ENCODE results near the gene KAZN.
A peak's percentile ranks its signal among the peaks of the same experiment; 100 is the strongest.

The KAZN gene

DNA sequence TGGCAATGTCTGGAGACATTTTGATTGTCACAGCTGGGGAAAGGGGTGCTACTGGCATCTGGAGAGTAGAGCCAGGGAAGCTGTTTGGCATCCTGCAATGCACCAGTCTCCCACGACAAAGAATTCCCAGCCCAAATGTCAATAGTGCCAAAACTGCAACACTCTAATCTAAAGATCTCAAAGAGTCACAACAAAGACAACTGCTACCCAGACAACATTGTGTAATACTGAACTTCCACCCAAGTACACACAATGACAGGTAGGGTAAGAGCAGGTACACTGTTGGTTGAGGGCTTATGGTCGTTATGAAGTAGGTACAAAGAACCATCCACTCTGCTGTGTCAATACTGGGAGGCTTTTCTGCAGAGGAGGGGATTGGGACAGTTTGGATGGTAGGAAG, 546.8 kb downstream of the KAZN start:
- no peak for DNase-seq (ENCODE audit: low read depth)

DNA sequence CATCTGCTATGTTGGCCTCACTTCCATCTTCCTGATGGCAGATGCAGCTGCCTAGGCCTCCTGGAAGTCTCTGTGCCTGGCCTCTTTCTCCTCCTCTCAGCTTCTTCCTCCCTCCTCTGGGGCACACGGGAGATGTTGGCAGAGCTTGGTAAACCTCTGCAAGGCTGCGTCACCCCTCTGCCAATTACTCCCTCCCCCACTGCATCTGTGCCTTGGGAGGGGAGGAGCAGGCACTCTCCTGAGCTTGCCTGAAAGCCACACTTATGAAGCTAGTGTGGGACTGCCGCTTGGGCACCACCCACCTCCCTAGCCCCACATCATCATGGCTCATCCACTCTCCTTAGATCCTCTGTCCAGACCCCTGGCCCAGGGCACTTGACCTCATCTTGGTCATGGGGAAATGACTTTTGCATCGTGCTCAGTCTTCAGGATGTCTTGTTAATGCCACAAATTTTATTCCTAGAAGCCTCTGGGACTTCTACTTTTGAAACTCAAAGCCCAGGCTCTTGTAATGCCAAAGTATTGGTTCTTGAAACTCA, 547.7 kb downstream of the KAZN start:
- no peak for DNase-seq (ENCODE audit: low read depth)

DNA sequence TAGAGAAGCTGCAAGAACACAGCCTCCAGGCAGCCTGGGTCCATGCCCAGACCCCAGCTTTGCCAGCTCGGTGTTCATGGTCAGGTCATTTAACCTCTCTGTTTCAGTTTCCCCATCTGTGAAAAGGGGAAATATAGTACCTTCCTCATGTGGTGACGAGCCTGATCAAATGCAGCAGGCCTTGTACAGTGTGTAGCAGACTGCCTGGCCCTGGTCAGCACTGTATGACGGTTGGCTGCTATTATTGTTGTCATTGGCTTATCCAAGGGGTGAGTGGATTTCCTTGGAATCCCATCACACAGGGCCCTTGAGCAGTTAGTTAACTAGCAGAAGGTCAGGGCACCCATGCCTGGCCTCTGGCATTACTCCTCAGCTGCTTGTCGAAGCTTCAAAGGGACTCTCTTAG, 548.5 kb downstream of the KAZN start:
- no peak for DNase-seq (ENCODE audit: low read depth)

DNA sequence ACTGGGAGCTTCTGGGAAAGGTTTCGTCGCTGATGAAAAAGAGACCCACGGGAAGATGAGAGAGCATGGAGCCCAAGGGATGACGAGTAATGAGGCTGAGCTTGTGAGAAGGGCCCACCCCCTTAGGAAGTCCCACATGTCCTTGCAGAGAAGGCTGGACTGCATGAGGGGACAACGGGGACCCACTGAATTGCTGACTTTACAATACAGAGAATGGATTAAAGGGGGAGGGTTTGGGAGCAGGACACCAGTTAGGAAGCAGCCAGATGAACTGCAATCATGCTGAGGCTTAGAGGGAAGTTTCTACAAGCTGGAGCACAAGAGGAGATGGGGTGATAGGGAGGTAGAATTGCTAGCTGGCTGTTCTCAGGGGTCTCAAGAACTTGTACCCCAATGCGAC, 549.5 kb downstream of the KAZN start:
- no peak for DNase-seq (ENCODE audit: low read depth)

DNA sequence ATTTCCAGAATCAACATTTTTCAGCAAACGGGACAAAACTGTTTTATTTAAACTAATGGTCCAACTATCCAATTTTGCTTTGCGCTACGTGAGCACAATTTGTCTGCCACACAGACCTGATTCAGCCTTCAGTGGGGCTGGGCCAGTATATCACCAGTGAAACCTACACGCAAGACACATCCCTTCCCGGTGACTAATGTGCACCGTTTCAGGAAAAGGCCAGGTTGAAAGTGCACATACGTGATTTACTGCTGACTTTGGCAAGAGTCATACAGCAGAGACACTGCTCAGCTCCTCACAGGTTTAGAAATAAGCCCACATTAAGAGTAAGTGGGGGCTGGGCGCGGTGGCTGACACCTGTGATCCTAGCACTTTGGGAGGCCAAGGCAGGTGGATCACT, 550.0 kb downstream of the KAZN start:
- no peak for DNase-seq (ENCODE audit: low read depth)

DNA sequence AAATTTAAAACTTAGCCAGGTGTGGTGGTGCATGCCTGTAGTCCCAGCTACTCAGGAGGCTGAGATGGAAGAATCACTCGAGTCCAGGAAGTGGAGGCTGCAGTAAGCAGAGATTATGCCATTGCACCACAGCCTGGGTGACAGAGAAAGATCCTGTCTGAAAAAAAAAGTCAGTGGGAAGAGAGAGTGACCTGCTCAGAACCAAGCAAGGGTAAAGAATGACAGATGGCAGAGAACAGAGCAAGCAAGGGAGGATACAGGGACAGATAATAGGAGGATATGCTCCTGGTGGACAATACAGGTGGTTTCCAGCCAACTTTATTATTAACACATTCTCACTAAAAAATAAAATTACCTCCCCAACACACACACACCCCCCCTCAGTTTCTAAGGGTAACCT, 550.5 kb downstream of the KAZN start:
- DNase-seq (ENCODE audit: low read depth), result no peak

DNA sequence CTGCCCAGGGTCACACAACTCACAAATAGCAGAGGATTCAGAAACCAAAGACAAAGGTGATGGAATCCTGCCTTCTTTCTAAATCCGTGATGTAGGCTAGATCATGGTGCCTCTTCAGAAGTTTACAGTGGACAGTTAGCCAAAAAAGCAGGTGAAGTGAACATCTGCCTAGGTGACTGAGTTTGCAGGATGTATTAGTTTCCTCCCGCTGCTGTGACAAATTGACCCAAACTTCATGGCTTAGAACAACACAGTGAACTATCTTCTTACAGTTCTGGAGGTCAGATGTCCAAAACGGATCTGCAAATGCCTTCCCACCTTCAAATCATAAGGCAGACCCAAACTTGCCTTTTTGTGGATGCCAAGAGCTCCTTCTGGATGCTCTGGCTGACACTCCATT, 551.9 kb downstream of the KAZN start:
- DNase-seq (ENCODE audit: low read depth), result no peak

DNA sequence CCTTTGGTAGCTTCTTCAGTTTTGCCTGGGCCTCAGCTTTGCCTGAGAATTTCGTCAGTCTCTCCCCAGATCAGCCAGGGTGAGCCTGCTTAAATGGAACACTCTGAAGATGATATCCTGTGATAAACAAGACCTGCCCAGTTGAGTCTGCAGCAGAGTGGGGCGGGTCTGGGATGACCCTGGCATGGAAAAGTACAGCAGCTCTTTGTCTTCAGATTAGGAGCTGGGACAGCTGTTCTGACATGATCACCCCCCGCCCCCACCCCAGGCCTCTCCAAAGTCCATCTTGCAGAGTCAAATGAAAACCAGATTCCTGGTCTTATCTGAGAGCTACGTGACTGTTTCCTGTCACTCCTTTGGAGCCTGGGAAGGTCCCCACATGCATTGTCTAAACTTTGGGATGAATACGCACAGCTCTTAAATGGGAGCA, 552.9 kb downstream of the KAZN start:
- no peak for DNase-seq (ENCODE audit: low read depth)

DNA sequence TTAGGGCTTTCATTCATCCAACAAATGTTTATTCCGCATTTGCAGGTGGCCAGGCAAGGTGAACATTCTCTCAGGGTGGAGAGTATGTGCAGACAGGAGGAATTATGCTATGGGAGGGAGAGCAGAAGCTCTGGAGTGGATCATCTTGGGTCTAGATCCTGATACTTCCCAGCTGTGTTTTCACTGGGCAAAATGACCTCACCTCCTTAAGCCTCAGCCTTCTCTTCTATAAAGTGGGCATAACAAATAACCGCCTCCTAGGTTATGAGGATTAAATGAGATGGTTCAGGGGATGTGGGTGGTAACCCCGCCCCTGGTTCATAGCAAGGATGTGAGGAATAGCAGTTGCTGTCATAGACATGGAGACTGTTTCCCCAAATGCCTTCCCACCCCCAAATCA, 553.4 kb downstream of the KAZN start:
- no peak for DNase-seq (ENCODE audit: low read depth)

DNA sequence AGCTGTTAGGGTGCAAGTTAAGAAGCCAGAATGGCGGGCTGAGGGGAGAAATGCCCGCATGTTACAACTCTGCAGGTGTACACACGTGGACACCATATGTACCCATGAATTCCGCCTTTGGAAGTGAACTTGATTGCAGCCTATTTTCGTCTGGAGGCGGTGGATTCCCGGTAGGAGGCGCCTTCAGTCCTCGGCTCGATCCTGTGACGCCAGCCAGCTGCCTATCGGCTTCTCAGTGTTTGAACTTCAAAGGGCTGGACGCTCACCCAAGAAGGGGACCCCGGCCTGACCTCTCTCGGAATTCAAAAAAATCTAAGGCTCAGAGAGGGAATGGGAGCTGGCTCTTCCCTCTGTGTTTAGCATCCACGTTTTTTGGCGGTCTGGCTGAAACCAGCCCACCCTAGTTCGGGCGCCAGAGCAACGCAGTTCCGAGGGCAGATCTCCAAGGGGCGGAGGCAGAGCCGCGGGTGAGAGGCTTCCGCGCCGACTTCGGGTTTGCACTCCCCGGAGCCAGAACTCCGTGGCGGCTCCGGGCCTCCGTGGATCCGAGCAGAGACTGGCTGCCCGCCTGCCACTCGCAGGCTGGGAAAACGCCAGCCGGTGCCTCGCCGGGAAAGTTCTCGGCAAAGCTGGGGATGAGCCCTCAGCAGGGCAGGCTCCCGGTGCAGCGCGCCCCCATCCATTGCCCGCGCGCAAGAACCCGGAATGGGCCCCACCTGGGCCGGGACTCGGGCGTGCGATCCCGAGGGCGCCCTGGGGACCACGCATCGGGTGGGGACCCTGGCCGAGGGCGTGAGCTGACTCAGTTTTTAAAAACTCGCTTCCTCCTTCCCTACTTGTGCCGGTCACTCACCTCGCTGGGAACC, 554.1 kb downstream of the KAZN start:
- DNase-seq (ENCODE audit: low read depth), result peak; percentile 90

DNA sequence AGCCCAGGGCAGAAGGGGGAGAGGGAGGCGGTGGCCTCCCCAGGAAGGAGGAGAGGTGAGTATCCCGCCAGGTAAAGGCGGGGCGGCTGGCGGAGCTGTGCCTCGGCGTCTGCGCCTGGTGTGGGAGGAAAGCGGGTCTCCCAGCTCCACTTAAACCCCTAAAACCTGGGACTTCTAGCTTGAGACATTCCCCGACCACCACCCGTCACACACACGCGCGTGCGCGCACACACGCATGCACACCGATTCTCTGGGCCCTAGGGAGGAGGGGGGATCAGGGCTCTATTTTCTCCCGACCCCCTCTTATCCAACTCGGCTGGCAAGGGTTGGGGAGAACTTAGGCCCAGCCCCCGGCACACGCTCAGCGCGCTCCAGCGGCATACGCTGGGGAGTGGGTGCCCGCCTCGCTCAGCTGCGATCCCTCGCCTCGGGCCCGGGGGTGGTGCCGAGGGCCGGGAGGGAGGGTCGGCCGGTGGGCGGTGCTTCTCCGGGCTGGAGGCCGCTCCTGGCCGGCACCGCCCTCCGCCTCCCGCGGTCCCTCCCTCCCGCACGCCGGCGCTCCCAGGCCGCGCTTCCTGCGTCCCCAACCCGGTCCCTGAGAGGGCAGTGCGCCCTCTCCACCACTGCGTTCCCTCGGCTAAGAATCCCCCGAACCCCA, 554.8 kb downstream of the KAZN start, which contains the start of gene TMEM51:
Gene TMEM51, plus strand, starts transcription at position 564 of the 658 bp plus-strand sequence. CDS start 61,341 bp downstream, outside the sequence.
- peak; percentile 75 for DNase-seq (ENCODE audit: low read depth)

DNA sequence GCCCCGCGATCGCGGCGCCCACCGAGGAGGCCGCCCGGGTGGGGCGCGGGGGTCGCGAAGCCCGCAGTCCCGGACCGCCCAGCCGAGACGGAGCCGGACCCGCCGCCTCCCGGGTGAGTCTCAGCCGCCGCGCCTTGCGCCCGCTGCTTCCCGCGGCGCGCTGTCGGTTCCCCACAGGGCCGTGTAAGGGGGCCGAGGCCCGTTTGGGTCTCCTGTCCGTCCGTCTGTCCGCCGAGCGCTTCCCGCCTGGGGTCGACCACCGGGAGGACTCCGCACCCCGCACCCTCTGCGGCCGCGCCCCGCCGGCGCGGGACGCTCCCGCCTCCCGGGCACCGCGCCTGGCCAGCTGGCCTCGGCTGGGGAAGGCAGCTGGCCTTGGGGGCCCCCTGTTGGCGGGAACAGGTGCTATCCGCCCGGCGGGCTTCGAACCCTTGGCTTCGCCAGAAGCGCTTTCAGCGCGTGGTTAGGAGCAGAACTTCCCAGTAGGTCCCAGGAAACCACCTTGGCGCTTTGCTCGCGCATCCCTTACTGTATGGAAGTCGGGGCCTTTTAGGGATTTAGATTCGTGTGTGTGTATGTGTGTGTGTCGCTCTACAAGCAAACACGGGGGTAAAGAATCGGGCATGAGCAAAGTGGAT, 555.5 kb downstream of the KAZN start:
- DNase-seq (ENCODE audit: low read depth), result peak; percentile 75

DNA sequence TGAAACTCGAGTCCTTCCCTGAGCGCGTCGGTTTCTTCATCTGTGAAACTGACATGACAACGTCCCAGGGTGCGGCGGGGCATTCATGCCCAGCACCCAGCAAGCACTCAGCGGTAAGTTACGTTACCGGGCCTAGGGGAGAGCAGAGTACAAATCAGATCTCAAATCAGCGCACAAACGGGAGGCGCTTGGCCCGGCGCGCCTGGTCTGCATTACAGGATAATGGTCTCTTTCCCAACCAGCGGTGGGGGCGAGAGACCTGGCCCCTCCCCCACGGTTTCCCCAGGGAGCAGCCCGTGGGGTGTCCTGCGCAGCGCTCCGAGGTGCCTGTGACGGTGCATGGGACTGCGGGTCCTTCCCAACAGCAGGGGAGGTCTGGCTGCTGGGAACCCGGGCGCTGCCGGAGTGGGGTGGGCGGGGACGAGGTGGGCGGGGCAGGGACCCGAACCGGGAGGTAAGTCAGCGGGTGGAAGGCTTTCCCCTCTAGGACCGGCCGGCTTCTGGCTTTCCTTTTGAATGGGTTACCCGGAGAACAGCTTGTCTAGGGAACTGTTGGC, 556.1 kb downstream of the KAZN start:
- peak; percentile 50 for DNase-seq (ENCODE audit: low read depth)

DNA sequence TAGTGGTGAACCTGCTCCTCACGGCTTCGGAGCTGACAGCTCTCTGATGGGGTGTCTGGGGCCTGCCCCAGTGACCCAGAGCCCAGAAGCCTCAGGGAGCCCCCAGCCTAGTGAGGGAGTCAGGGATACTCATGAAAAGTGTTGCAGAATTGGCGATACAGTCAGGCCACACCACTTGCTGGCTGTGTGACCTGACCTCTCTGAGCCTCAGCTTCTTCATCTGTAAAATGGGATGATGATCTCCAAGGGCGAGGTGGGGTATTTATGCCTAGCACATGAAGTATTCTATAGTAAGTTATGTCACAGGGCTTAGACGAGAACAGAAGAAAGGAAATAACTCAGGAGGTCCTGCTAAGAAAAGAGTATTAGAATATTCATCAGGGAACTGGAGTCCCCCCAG, 556.7 kb downstream of the KAZN start:
- DNase-seq (ENCODE audit: low read depth), result no peak

DNA sequence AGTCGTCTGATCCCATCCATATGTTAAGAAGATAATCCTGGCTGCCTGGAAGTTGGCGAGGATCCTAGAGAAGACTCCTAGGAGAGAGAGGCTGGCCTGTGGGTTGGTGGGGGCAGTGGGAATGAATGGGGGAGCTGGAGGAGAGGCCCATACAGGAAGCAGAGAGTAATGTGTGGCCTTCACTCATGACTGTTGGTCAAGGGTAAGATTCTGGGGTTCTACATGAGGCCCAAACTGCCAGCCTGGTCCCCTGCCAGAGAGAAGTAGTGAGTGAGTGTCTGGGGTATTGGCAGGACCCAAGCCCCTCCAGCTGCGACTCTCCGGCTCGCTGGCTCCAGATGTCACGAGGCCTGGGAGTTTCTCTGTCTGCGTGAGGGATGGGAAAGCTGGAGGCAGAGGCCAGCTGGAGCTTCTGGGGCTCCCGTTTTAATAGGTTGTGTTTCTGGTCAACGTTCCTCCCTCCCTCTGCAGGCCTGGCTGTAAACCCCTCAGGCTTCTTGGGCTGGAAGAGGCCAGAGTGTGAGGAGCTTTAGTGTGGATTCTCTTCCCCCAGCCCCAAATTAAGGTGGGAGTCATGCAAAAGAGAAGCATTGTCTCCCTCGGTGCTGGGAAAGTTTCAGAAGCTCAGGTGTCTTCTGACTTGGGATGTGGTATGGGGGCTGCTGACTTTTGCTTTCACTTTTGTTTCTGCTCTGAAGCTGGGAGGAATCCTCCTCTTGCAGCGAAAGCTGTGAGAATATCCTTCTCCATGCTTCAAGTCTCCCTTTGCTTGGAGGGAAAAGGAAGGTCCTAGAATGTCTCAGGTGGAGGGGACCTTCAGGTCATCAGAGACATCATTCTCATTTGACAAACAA, 557.6 kb downstream of the KAZN start:
- DNase-seq (ENCODE audit: low read depth), result no peak

DNA sequence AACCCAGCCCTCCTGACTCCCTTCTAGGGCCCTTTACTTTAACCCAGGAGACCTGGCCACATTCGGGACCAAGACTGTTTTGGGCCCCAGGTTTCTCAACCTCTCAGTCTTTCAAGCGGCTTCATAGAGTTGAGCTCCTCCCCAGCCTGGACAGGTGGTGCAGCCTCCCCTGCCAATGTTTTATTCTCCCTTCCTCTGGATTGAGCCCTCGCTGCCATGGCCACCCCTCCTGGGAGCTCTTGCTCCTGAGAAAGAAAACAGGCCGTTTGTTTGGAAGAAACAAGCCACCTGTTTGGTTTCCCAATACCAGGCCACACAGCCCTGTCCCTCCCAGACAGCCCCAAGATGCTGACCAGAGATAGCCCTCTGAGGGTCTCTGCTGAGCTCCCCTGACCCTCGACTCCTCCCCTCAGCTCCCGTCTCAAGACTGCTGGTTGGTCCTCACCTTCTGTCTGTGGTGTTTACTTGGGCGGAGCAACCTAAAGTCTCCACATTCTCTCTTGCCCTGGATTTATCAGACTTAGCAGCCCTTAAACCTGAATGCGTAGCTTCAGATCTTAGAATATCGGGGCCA, 558.4 kb downstream of the KAZN start:
- DNase-seq (ENCODE audit: low read depth), result no peak

DNA sequence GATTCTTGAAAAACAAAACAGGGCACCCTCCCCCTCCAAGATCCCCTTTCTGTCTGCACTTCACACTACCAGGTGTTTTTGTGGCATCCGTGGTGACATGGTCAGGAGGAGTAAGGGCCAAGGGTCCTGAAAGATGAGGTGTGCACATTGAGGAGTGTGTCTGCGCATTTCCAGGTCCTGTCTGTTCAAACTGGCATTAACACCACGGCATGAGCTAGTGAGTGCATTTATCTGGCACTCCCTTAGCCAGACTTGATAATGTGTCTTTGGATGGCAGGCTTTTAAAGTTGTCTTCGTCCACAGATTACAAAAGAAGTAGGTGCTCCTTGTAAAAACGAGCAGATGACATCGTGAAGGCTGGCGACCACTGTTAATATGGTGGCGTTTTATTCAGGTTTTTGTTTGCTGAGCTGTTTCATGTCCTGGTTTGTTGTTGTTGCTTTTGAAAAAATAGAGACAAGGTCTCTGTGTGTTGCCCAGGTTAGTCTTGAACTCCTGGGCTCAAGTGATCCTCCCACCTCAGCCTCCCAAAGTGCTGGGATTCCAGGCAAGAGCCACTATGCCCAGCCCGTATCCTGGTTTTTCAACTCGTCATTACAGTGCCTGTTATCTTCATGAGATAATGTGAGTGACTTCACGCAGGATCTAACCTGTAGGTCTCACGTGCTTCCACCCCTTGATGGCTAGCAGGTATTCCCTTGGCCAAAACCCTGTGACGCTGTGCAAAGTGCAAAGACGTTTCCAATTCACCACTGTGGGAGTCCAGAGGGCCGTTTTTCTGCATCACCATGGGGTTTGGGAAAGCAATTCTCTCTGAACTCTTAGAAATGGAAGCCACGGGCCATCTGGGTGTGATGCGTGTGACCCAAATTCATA, 559.3 kb downstream of the KAZN start:
- DNase-seq (ENCODE audit: low read depth), result no peak

DNA sequence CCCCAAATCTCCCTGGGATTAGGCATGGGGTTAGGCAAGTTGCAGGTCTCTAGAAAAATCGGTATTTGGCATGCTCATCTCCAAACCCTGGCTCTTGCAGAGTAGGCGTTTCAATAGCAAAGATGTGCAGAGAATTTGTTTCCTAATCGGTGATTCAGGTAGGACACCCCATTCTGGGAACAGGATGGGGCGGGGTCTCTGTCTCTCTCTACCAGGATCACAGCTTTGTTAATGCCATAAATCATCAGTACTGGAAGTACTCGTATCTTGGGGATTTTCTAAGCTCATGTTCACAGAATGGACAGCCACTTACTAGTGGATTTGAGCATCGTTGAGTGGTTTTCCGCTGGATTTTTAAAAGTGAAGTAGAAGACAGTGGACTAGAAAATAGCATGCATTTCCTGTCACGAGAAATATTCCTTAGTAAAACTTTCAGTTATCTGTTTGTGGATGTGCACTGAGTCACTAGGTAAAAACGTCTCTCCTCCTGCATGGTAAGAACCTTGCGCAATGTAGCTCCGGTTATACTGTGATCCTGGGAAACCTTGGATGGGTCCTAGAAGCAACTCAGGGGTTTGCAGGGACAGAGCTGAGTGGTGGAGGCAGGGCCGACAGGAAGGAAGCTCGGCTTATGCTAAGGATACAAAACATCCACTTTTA, 560.2 kb downstream of the KAZN start:
- peak; percentile 92 for DNase-seq (ENCODE audit: low read depth)

DNA sequence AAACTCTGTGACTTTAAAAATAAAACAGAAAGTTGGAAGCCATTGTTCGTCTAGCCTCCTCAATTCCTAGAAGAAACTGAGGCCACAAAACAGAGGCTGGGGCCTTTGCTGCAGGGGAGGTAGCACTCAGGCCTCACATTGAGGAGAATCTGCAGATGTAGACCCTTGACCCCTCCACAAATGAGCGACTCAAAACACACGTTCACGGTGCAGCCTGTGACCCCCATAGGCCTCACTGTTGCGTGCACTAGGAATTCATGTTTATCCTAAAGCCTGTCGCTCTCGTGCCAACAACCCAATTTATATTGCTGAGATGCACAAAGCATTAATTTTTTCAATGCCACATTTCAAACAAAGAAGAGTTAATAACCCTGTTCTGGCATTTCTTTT, 560.7 kb downstream of the KAZN start:
- no peak for DNase-seq (ENCODE audit: low read depth)

DNA sequence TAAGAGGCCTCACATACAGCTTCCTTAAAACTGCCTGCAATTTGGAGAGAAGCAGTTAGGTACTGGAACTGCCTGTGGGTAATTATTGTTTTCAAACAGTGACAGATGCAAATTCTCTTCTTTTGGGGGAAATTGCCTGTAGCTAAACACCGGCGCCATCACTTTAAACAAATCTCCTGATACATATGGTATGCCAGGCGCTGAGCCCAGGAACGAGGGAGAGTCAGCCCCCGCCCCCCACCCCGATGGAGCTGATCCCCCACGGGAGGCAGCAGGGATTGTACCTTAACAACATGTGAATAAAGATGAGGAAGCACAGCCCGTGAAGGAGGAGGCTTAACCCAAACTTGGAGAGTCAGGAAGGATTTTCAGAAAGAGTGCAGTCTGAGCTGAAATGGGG, 562.1 kb downstream of the KAZN start:
- DNase-seq (ENCODE audit: low read depth), result no peak
